ENCODE measurements around the gene TSNAX. TPM values are rescaled to one million over a fixed set of nuclear protein-coding genes. Genes with fewer than 3 reads are reported as not detected.
"Not testable (repeated sequence)": the region's sequence is repeated elsewhere in the genome, so short reads cannot be mapped to it uniquely, and the experiment has no call there.

The TSNAX gene
- total RNA-seq, 4 donors from 2014 or later = 17.9 to 25.3 (median 22.4) TPM

GRCh38 chr1:231561647-231562383, 33.3 kb downstream of the TSNAX start:
- H3K4me3 ChIP-seq = no peak overlapping the region
- TF ChIP-seq POLR2A (IDR thresholded peaks at IDR 0.05) = no peak
- TF ChIP-seq EP300 (IDR thresholded peaks at IDR 0.05) = no peak
- TF ChIP-seq, protein P1, sequence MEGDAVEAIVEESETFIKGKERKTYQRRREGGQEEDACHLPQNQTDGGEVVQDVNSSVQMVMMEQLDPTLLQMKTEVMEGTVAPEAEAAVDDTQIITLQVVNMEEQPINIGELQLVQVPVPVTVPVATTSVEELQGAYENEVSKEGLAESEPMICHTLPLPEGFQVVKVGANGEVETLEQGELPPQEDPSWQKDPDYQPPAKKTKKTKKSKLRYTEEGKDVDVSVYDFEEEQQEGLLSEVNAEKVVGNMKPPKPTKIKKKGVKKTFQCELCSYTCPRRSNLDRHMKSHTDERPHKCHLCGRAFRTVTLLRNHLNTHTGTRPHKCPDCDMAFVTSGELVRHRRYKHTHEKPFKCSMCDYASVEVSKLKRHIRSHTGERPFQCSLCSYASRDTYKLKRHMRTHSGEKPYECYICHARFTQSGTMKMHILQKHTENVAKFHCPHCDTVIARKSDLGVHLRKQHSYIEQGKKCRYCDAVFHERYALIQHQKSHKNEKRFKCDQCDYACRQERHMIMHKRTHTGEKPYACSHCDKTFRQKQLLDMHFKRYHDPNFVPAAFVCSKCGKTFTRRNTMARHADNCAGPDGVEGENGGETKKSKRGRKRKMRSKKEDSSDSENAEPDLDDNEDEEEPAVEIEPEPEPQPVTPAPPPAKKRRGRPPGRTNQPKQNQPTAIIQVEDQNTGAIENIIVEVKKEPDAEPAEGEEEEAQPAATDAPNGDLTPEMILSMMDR (IDR thresholded peaks at IDR 0.05) = no peak
- no peaks in the 10 kb centered on the region for H3K9me3 ChIP-seq
- no peak for DNase-seq (ENCODE audit: low spot score in 2 of 2)
- no peak overlapping the region for H3K27ac ChIP-seq
- 94 to 95% methylated on average over 3 of the region's 3 CpGs for WGBS, 2 donors
- H3K4me1 ChIP-seq = peaks cover 0 to 6% (median 0%) of the 10 kb centered on the region in 4 donors
- H3K27me3 ChIP-seq = no peaks in the 10 kb centered on the region
- H3K36me3 ChIP-seq = peaks cover 0 to 35% (median 3%) of the 10 kb centered on the region in 3 donors

DNA sequence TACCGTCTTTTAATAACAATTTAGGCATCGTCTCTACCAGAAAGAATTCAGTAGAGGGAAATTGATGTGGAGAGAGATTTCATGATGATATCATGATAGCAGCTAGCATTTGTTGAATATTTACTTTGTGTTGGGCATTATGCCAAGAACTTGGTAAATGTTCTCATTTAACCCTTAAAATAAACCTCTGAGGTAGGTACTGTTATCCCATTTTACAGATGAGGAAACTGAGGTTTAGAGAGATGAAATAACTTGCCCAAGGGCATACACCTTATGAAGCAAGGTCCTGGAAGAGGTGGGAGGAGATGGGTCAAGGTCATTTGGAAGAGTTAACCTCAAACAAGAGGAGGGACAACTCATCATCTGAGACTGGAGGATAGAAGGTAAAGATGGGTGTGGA, 34.8 kb downstream of the TSNAX start:
- no peak for TF ChIP-seq POLR2A (IDR thresholded peaks at IDR 0.05)
- TF ChIP-seq EP300 (IDR thresholded peaks at IDR 0.05) = no peak
- TF ChIP-seq, protein P1 (IDR thresholded peaks at IDR 0.05) = no peak
- DNase-seq (ENCODE audit: low spot score in 2 of 2) = no peak
- Histone ChIP-seq H3K4me1 (peaks cover 0 to under 1% (median 0%) of the 10 kb centered on the region in 4 donors), H3K27me3 (no peaks in the 10 kb centered on the region), H3K36me3 (peaks cover 0 to 45% (median 3%) of the 10 kb centered on the region in 3 donors), H3K27ac (no peak overlapping the region), H3K9me3 (no peaks in the 10 kb centered on the region), H3K4me3 (no peak overlapping the region)
- WGBS, 2 donors = 61 to 64% methylated on average over 2 of the region's 2 CpGs

DNA sequence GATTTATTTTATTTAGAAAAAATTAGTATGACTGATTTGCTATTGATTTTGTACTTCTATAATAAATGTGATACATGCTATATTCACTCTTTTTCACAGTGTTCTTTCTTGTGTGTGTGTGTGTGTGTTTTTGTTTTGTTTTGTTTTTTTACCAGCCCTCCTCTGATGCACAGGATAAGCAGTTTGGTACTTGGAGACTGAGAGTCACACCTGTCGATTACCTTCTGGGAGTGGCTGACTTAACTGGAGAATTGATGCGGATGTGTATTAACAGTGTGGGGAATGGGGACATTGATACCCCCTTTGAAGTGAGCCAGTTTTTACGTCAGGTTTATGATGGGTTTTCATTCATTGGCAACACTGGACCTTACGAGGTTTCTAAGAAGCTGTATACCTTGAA, 35.9 kb downstream of the TSNAX start:
- no peak overlapping the region for H3K27ac ChIP-seq
- WGBS, 2 donors = 94 to 95% methylated on average over 4 of the region's 4 CpGs
- peaks cover 0 to 56% (median 3%) of the 10 kb centered on the region in 3 donors for H3K36me3 ChIP-seq
- no peak for DNase-seq (ENCODE audit: low spot score in 2 of 2)
- H3K27me3 ChIP-seq = no peaks in the 10 kb centered on the region
- no peaks in the 10 kb centered on the region for H3K4me1 ChIP-seq
- no peak for TF ChIP-seq POLR2A (IDR thresholded peaks at IDR 0.05)
- TF ChIP-seq EP300 (IDR thresholded peaks at IDR 0.05) = no peak
- TF ChIP-seq, protein P1 (IDR thresholded peaks at IDR 0.05) = no peak
- no peaks in the 10 kb centered on the region for H3K9me3 ChIP-seq
- H3K4me3 ChIP-seq = no peak overlapping the region

- no peak for DNase-seq (ENCODE audit: low spot score in 2 of 2)
- no peaks in the 10 kb centered on the region for H3K27me3 ChIP-seq
- 95 to 97% methylated on average over 2 of the region's 2 CpGs for WGBS, 2 donors
Measured at GRCh38 chr1:231566496-231566895, 38.0 kb downstream of the TSNAX start.

GRCh38 chr1:231570262-231570661, 41.8 kb downstream of the TSNAX start:
- H3K27ac ChIP-seq; DNase-seq (ENCODE audit: low spot score in 2 of 2); H3K4me3 ChIP-seq; H3K27me3 ChIP-seq; H3K4me1 ChIP-seq; H3K9me3 ChIP-seq: not testable (repeated sequence)
- 90 to 94% methylated on average over 3 of the region's 3 CpGs for WGBS, 2 donors
- H3K36me3 ChIP-seq = peaks cover 0 to 29% (median 0%) of the 10 kb centered on the region in 3 donors

More at GRCh38 chr1:231566496-231566895, 38.0 kb downstream of the TSNAX start:
- H3K4me1 ChIP-seq = no peaks in the 10 kb centered on the region
- H3K9me3 ChIP-seq = no peaks in the 10 kb centered on the region
- H3K4me3 ChIP-seq = no peak overlapping the region
- H3K36me3 ChIP-seq = peaks cover 0 to 53% (median 3%) of the 10 kb centered on the region in 3 donors
- TF ChIP-seq POLR2A (IDR thresholded peaks at IDR 0.05) (no peak), EP300 (IDR thresholded peaks at IDR 0.05) (no peak)
- TF ChIP-seq, protein P1 (IDR thresholded peaks at IDR 0.05) = no peak
- no peak overlapping the region for H3K27ac ChIP-seq
